HUDEP-2 (cell line): Measurements from ENCODE around the gene MAML2.

ENCODE experiments used
- DNase-seq, 76 experiments: peaks; one replicate each; lab custom pipeline; 2025; ENCODE audit not compliant: unreplicated experiment in 76 of 76; lab: John Stamatoyannopoulos, UW

Gene MAML2

DNA sequence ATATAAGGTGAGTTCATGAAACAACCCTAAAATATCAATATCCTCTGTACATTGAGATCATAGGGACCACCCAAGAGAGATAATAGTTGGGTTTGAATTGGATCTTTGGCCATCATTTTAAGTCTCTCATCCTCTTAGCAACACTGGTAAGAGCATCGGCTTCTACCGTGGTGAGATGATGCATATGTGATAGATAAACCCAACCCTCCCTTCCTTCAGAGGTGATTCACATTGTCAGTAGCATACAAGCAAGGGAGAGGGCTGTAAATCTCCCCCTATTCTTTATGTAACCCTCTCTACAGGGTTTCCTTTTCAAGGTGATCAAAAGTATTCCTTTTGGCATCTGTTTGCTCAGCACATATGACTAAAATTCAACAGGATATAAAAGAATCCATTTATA, 316.7 kb downstream of the MAML2 start:
- DNase-seq = no peak

DNA sequence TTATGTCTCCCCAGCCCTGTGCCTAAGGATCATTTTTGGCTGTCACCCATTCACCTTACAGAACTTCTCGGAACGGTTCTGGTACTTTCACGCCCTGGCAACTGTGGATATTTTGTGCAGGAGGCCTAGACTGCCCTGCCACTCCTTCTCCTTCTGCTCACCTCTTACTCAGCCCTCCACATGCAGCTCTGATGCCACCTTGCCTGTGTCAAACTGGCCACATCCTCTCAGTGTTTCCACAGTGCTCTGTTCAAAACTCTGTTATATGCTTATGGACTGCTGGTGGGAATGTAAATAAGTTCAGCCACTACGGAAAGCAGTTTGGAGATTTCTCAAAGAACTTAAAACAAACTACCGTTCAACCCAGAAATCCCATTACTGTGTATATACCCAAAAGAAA, 318.3 kb downstream of the MAML2 start:
- DNase-seq = no peak

DNA sequence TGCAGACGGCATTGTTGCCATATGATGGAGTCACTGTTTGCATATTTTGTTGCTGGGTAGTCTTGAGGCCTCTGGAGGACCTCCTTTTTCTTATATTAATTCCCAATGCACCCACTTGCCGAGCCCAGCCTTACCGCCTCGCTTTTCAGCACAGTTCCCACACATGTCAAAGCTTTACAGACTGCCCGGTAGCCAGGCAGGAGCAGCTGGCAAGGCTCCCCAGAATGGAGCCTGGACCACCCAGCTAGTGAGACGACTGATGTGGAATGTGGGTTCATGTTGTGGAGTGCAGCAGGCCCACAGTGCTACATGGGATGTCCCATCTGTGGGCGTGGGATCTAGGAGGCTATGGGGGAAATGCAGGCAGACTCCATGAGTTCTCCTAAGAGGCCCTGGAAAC, 319.7 kb downstream of the MAML2 start:
- no peak for DNase-seq

DNA sequence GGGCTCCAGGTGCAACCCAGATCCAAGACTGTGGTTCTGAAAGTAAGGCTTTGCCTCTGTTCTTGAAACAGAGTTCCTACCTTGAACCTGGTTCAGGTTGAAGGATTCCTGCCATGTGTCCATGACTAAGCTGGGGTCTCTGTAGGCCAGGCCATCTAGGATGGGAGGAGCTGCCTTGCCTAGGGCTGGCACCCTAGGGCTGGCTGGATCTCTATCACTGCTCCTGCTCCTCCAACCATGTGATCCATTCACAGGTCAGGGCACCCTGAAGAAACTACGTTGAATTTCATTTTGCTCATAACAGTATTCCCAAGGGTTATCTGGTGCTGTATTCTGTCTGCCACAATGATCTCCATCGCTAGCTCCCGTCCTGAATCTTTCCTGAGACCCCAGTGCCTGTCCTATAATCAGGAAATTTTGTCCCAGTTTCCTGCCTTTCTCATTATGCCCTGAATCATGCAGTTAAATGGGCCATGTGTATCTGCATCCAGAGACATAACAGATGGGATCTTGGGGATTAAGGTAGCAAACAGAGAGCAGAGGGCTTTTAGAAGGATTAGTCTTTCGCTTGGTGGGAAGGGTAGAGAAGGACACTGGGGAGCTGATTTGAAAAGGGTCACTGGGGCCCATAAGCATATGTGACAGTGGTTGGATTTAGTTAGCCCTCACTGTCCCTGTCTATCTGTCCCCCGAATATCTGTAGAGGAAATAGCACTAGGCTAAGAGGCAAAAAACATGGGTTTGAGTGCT, 320.9 kb downstream of the MAML2 start:
- DNase-seq = no peak

DNA sequence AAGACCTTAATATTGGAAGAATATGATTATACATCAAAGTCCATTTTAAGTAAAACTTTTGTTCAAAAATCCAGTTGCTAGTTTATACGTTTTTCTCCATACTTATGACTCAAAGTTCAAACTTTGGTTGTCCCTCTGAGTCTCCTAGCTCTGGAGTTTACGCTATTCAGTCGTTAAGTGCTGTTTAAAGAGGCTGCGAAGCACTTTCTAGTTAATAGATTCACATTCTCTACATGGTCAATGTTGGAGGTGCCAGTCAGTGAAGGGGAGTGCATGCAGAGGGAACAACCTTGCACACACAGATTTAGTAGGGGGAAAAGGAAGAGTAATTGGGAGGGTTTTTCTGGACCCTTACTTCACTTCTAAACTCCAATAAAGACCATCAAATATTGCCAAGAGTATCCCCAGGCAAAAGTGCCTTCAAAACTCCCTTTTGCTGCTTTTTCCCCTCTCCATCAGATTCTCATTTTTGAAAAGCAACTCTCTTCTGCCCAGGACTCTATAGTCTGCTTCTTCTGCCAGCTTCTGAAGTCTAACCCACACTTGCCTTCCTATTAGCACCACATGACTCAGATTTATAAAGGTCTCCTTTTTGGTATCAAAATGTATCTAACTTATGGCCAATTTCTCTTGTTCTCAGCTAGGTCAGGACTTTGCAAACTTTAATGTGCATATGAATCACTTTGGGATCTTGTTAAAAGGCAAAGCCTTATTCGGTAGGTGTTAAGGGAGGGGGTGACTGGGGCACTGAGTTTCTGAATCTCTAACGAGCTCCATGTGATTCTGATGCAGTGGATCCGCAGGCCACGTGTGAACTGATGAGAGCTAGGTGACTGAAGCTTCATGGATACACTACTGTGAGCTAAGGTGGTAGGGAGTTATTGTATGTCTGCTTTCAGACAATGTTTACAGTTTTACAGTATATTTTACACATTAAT, 322.9 kb downstream of the MAML2 start:
- no peak for DNase-seq

DNA sequence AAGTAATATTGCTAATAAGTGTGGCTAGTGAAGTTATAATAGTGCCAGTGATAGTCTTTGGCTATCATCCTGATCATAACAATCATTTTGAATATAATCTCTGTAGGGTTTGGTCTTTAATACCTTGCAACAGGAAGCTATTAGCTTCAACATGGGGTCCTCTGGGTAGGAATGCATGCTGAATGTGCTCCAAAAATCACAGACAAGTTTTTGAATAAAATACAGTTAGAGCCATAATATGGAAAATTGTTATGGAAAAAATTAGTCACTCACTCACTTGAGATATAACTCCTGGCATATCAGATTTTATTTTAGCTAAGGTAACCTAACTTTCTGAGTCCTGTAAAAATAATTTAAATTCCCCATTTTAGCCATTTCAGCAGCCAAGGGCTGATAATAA, 323.7 kb downstream of the MAML2 start:
- DNase-seq = no peak

DNA sequence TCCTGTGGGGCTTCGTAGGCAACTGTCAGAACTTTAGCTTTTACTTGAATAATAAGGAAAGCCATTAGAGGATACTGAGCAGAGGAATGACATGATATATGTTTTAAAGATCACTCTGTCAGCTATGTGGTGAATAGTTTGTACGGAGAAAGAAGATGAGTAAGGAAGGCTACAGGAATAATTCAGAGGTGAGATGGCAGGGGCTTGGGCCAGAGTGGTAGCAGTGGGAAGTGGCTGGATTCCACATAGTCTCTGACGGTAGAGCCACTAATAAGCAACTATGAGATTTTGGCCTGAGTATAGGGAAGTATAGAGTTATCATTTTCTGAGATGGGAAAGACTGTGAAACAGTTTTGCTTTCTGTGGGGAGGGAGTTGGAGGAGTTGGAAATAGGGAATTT, 325.1 kb downstream of the MAML2 start:
- no peak for DNase-seq

DNA sequence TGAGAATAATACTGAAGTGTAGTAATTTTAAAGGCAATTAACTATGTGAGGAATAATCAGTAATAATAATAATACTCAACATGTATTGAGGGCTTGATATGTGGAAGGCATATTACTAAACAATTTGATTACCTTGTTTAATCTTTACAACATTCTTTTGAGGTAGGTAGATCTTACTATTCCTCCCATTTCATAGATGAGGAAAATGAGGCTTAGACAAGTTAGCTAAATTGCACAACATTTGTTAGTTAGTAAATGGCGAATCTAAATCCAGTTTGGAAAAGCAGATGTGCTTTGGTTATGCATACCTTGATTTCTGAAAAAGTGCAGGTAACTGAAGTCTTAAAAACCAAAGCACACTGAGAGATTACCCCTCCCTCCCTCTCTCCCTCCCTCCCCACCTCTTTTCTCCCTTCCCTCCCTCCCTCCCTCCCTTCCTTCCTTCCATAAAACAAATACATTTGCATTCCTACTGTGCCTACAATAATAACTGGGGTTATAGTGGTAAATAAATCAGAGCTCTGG, 326.0 kb downstream of the MAML2 start:
- no peak for DNase-seq

DNA sequence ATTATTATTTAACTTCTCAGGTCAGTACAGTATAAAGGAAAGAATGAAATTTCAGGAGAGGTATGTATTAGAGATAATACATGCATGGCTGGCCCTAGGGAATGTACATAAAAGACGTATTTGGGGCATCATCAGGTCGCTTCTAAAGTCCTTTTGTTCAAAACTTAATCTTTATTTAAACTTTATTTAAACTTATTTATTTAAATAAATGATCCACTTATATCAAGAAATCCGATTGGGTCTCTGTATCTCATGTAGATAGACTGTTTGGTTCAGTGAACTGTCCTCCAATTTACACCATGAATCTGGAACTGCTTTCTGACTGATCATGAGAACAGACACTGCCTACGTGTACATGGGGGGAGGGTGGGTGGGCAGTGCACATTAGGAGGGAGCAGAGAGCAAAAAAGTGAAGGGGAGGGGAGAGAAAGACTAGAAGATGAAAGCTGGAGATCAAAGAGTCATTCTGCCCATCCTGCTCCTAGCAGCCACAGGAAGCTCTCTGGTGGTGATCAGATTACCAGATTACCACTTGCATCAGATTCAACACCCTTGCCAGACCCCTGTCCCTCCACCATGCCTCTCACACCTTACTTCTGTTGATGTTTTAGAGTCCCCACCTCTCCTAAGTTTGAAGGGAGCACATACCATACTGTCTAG, 327.0 kb downstream of the MAML2 start:
- DNase-seq = no peak

DNA sequence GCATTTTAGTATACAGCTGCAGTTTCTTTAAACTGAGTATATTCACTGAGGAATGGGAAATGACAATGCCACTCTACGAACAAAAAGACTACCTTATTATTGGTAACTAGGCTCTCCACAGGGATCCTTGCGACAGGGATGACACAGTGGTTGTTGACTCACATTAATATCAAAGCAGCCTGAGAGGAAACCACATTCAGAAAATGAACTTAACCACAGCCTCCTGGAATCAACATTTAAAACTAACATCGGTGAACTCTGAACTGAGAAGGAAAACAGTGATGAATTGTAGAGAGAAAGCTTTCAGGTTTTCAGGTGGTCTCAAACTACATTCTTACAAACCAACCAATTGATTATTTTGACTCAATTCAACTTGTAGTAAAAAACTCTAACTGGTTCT, 328.8 kb downstream of the MAML2 start:
- DNase-seq = no peak

DNA sequence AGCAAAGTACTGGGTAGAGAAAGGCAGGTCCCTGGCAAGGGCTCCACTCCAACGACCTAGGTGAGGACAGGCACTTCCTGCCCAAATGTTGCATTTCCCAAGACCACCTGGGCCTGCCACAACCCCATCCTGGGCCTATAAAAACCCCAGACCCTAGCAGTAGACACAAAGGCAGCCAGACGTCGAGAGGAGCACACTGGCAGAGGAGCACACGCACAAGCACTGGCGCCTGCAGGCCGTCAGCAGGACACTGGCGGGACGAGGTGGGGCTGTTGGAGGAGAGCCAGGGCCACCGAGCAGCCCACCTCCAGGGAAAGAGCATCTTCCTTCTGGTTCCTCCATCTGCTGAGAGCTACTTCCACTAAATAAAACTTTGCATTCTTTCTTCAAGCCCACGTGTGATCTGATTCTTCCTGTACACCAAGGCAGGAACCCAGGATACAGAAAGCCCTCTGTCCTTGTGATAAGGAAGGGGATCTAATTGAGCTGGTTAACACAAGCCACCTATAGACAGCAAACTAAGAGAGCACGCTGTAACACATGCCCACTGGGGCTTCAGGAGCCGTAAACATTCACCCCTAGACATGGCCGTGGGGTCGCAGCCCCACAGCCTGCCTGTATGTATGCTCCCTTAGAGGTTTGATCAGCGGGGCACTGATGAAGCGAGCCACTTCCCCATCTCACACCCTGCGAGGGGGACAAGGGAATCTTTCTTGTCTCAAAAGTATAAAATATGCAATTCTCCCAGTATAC, 329.4 kb downstream of the MAML2 start:
- no peak for DNase-seq

DNA sequence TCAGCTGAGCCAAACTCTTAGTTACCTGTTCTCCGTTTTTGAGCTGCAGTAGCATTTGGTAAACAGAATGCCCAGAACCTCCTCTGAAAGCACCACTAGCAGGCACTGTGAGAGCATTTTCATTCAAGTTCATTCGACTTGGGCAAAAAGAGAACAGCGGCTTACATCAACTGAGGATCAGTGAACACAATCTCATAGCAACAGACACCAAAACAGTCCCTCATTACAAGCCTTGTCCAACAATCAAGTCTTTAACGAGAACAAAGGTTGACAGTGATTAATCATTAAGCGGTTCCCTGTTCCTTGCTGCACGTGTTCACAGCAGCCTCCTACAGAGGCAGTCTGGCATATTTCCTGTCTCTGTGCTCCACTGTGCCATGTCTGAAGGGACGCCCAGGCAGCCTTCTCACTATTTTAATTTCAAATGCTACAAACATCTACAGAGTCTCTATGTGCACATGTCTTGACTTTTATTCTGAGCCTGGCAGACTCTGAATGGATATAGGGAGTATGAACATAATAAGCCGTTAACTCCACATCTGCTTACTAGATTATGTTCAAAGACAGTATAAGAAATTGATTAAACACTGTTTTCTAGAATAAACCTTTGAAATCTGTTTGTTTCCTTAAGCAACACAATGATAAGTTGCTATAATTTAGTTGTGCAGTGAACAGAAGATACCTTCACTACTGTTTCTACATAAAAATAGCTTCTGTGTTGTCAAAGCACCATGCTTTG, 330.7 kb downstream of the MAML2 start:
- peak in 8 of 76 experiments; percentile 0 to 26 (median 10) for DNase-seq

DNA sequence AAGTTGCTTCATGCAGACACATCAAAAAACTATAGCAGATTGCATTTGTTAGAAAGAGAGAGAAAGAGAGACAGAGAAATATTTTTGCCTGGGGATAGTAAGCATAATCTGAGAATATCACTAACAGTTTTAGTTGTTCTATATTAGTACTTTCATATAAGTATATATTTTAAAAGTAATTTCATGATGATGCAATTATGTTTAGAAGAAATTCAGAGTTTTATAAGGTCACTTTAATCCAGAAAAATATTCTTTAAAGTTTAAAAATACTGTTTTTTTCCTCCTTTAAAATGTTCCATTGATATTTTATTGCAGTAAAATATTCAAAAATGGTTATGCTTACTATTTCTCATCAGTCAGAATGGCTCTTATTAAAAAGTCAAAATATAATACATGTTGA, 332.3 kb downstream of the MAML2 start:
- DNase-seq = no peak

DNA sequence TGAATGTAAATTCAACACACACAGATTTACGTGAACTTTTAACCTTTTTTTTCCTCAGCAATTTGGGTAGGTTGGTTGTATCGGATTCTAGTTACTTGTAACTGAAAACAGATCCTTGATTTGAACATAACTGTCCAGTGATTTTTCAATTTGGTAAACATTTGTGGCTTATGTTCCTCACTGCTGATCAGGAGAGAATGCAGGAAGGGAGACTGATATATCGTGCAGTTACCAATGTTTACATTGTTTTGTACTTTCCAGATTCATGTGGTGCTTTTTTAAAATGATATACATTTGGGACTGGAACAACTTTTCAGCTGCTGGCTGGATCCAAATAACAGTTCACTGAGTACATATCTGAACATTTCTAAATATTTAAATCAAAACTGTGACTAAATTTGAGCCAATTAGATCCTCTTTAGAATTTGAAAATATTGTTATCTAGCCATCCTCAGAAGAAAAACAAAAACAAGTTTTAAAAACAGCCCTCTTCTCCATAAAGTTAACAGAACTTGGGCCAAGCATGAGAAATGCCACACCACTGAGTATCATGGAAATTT, 334.8 kb downstream of the MAML2 start:
- DNase-seq = no peak

DNA sequence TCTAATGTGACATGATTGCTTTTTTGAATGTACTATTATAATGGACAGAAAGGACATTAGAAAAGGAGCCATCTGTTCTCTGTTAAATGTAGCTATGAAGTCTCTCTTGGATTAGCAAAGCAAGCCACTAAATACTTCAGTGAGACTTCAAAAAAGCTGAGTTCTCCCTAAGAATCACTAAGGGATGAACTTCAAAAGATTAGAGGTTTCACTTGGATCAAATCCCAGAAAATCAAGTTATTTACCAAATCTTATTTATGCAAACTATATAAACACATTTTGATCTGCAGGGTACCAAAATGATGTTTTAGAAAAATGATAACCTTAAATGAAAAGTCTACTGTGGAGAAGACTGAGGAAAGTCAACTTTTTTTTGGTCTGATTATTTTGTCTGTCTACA, 337.0 kb downstream of the MAML2 start:
- no peak for DNase-seq

DNA sequence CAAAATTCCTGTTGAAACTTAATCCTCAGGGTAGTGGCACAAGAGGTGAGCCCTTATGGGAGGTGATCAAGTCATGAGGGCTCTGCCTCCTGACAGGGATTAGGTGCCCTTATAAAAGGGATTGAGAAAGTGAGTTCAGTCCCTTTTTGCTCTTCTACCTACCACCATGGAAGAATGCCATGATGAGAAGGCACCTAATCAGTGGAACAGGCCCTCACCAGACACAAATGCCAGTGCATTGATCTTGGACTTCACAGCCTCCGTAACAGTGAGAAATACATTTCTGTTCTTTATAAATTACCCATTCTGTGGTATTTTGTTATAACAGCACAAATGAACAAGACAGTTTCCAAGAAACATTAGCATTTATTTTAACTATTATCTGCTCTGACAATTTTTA, 338.1 kb downstream of the MAML2 start:
- no peak for DNase-seq

DNA sequence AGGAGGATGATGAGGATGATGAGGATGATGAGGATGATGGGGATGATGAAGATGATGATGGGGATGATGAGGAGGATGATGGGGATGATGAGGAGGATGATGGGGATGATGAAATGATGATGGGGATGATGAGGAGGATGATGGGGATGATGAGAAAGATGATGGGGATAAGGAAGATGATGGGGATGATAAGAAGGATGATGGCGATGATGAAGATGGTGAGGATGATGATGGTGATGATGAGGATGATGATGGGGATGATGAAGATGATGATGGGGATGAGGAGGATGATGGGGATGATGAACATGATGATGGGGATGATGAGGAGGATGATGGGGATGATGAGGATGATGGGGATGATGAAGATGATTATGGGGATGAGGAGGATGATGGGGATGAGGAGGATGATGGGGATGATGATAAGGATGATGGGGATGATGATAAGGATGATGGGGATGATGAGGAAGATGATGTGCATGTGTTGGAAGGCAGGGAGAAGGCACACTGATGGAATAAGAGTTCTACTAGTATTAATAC, 340.2 kb downstream of the MAML2 start:
- DNase-seq = no peak

DNA sequence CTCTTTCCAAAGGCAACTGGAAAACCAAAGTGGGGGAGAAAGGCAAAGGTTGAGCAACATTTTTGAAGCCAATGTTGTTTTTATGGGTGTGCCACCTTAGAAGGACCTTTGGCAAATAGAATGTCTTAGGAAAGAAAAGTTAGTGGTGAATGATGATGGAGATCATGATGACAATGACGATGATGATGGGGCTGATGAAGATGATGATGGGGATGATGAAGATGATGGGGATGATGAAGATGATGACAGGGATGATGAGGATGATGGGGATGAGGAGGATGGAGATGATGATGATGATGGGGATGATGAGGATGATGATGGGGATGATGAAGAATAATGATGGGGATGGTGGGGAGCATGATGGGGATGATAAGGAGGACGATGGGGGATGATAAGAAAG, 340.7 kb downstream of the MAML2 start:
- DNase-seq = no peak

DNA sequence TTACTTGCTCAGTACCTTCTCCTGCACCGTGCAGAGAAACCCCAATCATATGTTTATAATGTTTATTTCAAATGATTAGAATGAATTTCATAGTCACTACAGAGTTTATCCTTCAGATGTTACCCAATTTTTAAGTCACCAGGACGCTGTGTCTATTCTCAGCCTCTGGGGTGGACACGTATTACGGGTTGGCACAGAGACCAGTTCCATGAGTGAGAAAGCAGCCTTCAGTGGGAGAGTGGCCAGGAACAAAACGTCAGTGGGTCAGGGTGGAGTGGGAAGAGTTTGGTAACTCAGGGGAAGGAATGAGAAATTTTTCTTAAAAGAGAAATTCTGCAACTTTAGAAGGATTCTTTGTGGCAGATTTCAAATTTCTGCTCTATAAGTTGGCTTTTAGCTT, 342.0 kb downstream of the MAML2 start:
- no peak for DNase-seq
